Measurements from ENCODE around the gene SAMSN1. TPM values are rescaled to one million over a fixed set of nuclear protein-coding genes. Genes with fewer than 3 reads are reported as not detected.

SAMSN1 gene
- total and polyA plus RNA-seq, 2 of the 8 experiments (the other 6 are each of a cell fraction or from before 2014, with no cell fraction given): 0.50 to 3.0 TPM

- TF ChIP-seq JUN (IDR thresholded peaks at IDR 0.05; ENCODE audit: low read depth, low read length) (no peak), FOSL1 (IDR thresholded peaks at IDR 0.05; ENCODE audit: insufficient read depth, low read depth, low read length) (no peak), TBP (IDR thresholded peaks at IDR 0.05; ENCODE audit: low read depth, low read length) (no peak), RFX5 (IDR thresholded peaks at IDR 0.05; ENCODE audit: borderline replicate concordance, low read depth, low read length) (no peak), KDM4A (IDR thresholded peaks at IDR 0.05; ENCODE audit: low read depth, low read length, severe bottlenecking) (no peak), TAF7 (optimal IDR thresholded peaks at IDR 0.05; ENCODE audit: borderline replicate concordance, low read depth, low read length) (no peak)
These were observed 38.4 kb upstream of the SAMSN1 start (continued) for GRCh38 chr21:14584357-14585095.

Data from H1 (cell line).